NCI-H2029 (cell line): Measurements from ENCODE around the gene TSPAN11.
A peak's percentile ranks its signal among the peaks of the same experiment; 100 is the strongest.

ENCODE experiments used
- DNase-seq: peaks from one replicate; lab custom pipeline; 2025; lab: John Stamatoyannopoulos, UW

Gene TSPAN11

GRCh38 chr12:30979371-30980259, 53.1 kb downstream of the TSPAN11 start:
- no peak for DNase-seq

DNA sequence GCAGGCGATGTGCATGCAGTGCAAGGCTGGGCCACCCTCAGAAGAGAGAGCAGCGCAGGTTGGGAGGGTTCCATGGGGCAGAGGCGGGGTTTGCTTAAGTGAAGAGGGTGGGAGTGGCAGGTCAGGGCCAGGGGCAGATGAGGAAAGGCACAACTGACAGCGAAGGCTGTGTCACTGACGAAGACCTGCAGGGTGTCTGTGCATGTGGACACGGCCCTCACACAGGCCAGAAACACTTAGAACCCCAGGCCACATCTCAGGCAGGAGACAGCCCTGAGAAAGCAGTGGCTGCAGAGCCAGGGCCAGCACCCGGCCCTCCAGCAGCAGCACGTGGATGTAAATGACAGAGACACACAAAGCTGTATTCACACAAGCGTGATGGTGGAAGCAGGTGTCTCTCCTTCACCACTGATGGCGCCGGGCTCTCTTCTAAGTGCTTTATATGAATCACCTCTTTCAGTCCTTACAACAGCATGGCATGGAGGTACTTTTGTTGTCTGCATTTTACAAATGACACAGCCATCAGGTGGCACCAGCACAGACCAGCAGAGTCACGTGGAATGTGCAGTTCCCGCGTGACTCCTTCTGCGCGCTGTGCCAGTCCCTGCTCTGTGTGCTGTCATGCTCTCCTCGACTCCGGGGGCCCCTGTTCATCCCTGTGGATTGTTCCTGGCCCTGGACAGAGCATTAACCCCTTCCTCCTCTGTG, 54.6 kb downstream of the TSPAN11 start:
- DNase-seq = peak; percentile 79

- no peak for DNase-seq
Observed at GRCh38 chr12:30982413-30982812, 55.9 kb downstream of the TSPAN11 start.

DNA sequence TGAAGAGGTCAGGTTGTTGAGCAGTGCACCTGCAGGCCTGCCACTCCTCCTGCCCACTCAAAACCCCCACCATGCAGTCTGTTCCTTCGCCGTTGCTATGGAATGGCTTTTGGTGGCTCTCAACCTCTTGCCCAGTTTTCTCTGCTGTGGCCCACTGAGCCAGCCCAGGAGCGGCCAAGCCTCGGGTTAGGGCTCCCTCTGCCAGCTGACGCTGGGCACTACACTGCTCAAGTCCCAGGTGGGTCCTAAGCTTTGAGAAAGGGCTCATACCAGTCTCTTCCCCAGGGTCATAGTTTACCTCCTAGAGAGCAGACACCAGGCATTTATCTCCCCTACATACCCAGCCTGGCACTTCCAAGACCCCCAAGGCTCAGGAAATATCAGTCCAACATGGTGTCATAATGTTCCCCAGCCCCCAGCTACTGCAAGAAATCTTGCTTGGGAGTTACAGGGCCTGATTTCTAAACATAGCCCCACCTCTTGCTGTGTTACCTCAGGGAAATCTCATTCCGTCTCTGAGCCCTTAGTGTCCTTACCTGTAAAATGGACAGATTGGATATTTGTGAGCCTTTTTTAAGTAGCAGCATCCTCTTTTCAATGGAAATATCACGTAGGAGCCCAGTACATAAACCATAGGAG, 59.4 kb downstream of the TSPAN11 start:
- DNase-seq = peak; percentile 78

DNA sequence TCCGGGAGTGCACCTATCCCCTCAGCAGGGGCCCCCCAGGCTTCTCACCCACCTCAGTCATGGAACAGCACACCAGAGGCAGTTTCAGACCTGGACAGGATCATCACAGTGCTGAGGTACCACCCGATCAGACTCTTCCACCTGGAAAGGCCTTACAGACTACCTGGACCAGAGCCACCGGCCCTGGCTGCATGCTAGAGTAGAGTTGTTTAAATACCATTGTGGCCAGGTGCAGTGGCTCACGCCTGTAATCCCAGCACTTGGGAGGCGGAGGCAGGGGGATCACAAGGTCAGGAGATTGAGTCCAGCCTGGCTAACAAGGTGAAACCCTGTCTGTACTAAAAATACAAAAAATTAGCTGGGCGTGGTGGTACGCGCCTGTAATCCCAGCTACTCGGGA, 61.5 kb downstream of the TSPAN11 start:
- DNase-seq = peak; percentile 71

DNA sequence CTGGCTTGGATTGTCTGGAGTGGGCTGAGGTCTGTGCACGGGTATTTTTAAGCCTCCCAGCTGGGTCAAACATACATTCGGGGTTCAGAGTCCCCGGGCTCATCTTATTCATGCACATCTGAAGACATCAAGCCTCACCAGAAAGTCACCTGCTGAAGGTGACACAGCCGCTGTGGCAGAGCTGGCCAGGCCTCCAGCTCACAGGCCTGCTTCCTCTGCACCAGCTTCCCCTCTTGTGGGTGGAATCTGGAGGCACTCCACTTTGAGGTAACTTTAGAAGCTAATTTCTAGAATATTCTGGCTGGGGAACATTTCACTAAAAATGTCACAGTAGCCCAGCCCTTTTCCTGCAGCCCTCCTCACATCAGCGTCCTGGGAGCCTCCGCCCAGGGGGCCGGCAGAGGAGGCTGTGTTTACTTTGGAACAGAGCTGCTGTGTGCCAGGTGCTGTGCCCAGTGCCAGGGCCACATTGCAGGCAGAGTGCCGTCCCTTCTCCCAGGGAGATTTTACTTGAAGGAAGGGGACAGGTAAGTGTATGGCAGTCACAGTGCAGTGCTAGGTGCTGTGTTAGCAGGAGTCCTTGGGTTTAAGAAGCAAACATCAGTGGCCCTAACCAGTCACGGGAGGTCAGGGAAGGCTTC, 62.2 kb downstream of the TSPAN11 start:
- DNase-seq = peak; percentile 78

DNA sequence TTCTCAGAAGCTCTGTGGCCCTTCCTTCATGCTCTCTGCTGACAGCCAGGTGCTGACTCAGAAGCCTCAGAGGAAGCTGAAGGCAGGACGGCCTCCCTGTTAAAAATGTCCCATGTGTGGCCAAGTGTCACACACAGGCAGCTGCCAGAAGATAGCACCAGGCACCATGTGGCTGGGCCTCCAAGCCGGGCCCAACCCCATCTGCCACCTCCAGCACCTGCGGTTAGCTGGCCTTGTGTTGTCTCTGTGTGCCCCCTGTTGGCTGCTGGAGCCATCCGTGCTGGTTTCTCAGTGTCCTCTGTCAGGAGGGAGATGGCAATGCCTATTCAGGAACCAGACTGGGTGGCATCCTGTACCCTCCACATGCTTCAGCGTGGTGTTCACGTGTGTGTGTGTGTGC, 63.2 kb downstream of the TSPAN11 start:
- peak; percentile 82 for DNase-seq

DNA sequence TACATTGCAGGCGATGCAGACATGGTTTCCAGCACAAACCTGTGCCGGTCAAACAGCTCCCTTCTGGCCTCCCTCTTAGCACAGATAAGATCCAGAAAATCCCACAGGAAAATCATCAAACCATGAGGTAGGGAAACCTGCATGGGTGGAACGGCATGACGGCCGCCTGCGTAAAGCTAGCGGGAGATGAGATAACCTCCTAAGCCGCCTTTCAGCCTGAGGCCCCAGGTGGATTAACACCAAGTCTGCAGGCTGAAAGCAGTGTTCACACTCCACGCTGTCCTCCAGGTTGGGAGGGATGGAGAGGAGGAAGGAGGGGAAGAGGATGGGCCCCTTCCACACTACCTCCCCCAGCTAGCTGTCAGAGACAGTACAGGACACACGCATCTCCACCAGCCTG, 63.8 kb downstream of the TSPAN11 start:
- no peak for DNase-seq

GRCh38 chr12:30990776-30991175, 64.2 kb downstream of the TSPAN11 start:
- no peak for DNase-seq

GRCh38 chr12:30991466-30991865, 64.9 kb downstream of the TSPAN11 start:
- no peak for DNase-seq

GRCh38 chr12:30992381-30992780, 65.8 kb downstream of the TSPAN11 start:
- DNase-seq = no peak

- DNase-seq = no peak
Observed at GRCh38 chr12:30993766-30994165, 67.2 kb downstream of the TSPAN11 start.

DNA sequence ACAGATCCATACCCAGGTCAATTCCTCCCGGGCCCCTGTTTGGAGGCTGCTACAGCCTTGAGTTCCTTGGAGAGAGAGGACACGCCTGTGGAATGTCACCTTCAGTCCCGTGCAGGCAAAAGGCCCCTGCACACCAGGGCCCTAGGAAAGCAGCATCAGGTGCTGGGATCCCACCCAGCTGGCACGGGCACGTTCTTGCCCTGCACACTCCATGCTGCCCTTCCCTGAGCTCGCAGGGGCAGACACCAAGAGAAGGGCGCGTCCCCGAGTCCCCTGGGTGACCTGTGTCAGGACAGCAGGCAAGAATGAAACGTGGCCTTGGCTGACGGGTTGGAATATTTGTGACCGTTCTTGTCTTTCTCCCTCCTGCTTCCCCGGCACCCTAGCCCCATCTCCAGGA, 67.7 kb downstream of the TSPAN11 start:
- no peak for DNase-seq

GRCh38 chr12:30996255-30996654, 69.7 kb downstream of the TSPAN11 start:
- no peak for DNase-seq

- no peak for DNase-seq
Observed at GRCh38 chr12:30996752-30997151, 70.2 kb downstream of the TSPAN11 start.

DNA sequence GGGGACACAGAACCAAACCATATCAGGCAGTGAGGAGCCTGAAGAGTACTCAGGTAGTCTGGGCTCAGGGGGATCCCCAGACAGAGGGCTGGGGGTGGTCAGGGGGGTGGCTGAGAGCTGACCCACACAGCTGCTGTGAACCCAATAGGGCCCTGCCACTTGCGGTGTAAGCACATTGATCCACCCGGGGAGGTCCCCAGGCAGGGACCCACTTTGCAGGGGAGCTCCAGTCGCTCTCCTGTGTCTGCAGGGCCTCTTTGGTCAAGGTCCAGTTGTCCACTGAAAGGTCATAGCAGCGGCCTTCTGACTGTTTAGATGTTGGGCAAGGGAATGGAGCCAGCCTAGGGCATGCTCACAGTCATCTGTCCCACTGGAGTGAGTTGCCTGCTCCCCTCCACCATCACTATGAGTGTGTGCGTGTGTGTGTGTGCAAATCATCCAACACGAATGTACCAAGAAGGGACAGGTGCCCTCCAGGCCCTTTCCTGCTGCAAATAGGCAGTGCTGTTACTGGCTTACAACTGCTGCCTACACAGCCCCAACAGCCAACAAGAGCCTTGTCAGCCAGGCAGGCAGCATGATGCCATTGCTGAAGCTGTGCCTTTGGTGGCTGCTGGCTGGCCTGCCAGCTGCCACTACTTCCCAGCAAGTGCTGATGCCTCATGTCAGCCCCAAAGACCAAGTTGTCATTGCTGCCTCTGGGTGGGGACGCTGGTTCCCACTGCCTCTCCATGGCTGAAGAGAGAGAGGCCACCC, 71.3 kb downstream of the TSPAN11 start:
- DNase-seq = no peak

DNA sequence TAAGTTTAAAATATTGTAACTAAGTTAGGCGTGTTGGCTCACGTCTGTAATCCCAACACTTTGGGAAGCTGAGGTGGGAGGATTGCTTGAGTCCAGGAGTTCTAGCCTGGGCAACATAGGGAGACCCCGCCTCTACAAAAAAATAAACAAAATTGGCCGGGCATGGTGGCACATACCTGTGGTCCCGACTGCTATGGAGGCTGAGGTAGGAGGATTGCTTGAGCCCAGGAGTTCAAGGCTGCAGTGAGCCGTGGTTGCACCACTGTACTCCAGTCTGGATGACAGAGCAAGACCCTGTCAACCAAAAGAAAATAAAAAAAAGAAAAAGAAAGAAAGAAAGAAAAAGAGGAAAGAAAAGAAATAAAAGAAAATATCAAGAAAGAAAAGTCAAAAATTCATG, 72.5 kb downstream of the TSPAN11 start:
- no peak for DNase-seq

DNA sequence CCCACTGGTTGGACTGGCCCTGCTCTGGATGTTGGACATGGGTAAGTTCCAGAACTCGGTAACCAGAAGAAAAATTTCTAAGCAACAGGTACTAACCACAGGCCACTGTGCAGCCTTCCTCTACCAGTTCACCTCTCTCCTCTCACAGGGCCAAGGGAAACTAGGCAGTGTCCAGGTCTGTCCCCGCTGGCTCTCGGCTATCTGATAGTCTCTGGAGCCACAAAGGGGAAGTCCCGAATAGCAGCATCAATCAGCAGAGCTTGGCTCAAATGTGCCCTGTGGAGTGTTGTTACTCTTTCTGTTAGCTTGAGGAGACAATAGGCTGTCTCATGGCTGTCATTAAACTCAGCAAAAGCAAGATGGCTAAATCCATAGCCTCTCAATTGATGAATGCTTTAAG, 73.2 kb downstream of the TSPAN11 start:
- no peak for DNase-seq

DNA sequence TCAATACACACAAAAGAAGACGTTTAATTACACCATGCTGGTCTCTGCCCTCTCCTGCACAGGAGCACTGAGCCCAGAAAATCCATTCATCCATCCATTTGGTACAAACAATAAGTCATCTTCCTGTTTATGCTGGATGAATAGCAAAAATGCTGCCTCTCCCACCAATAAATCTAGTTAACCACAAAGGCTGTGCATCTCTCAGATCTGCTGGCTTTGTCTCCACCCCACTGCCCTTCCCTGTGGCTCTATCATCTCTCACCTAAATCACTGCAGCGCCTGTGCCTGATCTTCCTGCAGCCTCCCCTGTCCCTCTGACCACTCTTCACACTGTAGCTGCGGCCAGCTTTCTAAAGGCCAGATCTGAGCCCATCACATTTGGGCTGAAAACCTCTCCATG, 74.2 kb downstream of the TSPAN11 start:
- DNase-seq = no peak

DNA sequence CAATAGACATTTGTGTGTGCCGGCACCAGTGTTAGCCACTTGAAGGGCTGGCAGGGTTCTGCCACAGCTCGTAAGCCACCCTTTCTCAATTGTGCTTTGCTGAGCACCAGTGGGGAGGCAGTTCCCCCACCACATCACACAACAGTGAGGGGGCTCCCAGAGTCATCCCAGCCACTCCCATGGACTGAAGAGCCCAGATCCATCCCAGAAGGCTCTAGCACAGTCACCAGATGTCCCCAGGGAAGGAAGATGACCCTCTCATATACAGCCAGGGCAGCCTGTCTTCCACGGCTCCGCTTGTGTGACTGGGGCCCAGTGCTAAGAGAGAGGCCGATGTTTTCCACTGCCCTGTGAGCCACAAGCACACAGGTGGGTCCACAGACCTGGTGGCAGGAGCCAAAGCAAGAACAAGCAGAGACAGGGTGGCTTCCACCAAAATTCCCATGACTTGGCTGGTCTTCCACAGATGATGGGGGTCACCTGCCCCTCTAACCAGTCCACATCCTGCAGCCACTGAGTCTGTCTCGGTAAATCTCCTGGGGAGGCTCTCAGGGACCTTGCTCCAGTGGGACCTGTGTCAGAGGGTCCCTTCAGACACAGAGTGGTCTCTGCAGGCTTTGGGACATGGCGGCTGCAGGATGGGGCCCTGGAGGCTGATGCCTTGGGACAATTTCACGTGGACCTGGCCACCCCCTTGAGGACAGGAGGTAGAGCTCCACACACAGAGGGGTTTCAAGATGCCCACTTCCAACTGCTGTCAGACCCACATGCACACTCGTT, 75.2 kb downstream of the TSPAN11 start:
- DNase-seq = no peak

- DNase-seq = no peak
Observed at GRCh38 chr12:31002361-31002725, 75.8 kb downstream of the TSPAN11 start.
